A549 (cell line): ENCODE data around the gene NEUROD4. TPM values are rescaled to one million over a fixed set of nuclear protein-coding genes. Genes with fewer than 3 reads are reported as not detected.

Source experiments
- ATAC-seq, 2 experiments: fragments of 200-7000 bp in 1 of 2; fragments of >200 bp in 1 of 2; cut with Nextera tagmentation in 1 of 2; cut with Tn5 transposase in 1 of 2; 3 replicates each; pipeline versions ENCODE4 v1.8.0 to v1.9.1; 2018 to 2020; ENCODE audit warnings: mild to moderate bottlenecking in 1 of 2, moderate library complexity in 1 of 2
- CTCF ChIA-PET: fragments of 300-600 bp; sonication (Branson Sonifier 250); formaldehyde crosslinking; extraction: SDS; loops from one replicate; lab custom pipeline; 2021; ENCODE audit warnings: antibody characterized with exemption, inconsistent platforms; lab: Yijun Ruan, JAX
- POLR2A ChIA-PET: fragments of 350-600 bp; formaldehyde crosslinking; extraction: SDS; loops from one replicate; lab custom pipeline; 2021; ENCODE audit warnings: antibody characterized with exemption, inconsistent platforms; lab: Yijun Ruan, JAX
- DNase-seq, 2 experiments: peaks; one replicate each; pipeline versions ENCODE4 v3.0.0 to v3.0.0-alpha.2; 2011 to 2016; ENCODE audit warnings: low read depth in 1 of 2, low spot score in 1 of 2
- FAIRE-seq: peaks from 2 replicates; lab custom pipeline; 2011; peaks lifted over from hg19 to GRCh38; lab: Jason Lieb, UNC
- H3K27ac ChIP-seq, 2 experiments: fragments of >200 bp; sonication (Bioruptor Twin); formaldehyde crosslinking; 3 replicates each; pipeline ENCODE4 v1.5.1; 2016 to 2017
- H3K4me1 ChIP-seq: fragments of >200 bp; sonication (Bioruptor Twin); formaldehyde crosslinking; 3 replicates; pipeline ENCODE4 v1.6.1; 2016
- H3K4me2 ChIP-seq: fragments of >200 bp; sonication (Bioruptor Twin); formaldehyde crosslinking; 3 replicates; pipeline ENCODE4 v1.6.1; 2016
- H3K4me3 ChIP-seq: fragments of >200 bp; sonication (Bioruptor Twin); formaldehyde crosslinking; 3 replicates; pipeline ENCODE4 v1.5.1; 2016
- H3K9me3 ChIP-seq: fragments of >200 bp; sonication (Bioruptor Twin); formaldehyde crosslinking; 3 replicates; pipeline ENCODE4 v1.6.1; 2016
- ATOH8 ChIP-seq: fragments of 250-450 bp; sonication (Bioruptor Pico); IDR thresholded peaks from 2 replicates; pipeline ENCODE4 v1.5.0; 2020; ENCODE audit warnings: low read depth, mild to moderate bottlenecking, moderate library complexity
- CBX8 ChIP-seq: fragments of 200-600 bp; sonication (generic); IDR thresholded peaks from 2 replicates; pipeline ENCODE4 v1.6.1; 2016
- CEBPB ChIP-seq, 2 experiments: fragments of >200 bp in 1 of 2; sonication (Bioruptor Twin) in 1 of 2; formaldehyde crosslinking in 1 of 2; IDR thresholded peaks; 2 replicates each; pipeline ENCODE4 v1.6.1; 2012 to 2016
- CHD2 ChIP-seq: fragments of 150-350 bp; IDR thresholded peaks from 2 replicates; pipeline ENCODE4 v1.6.1; 2014; ENCODE audit warnings: low read length; ENCODE audit not compliant: partially characterized antibody
- EHMT2 ChIP-seq: fragments of 200-600 bp; sonication (generic); IDR thresholded peaks from 2 replicates; pipeline ENCODE4 v1.6.1; 2016; ENCODE audit warnings: antibody characterized with exemption, low read depth, mild to moderate bottlenecking, moderate library complexity
- ELK1 ChIP-seq: fragments of 150-350 bp; IDR thresholded peaks from 2 replicates; pipeline ENCODE4 v1.6.1; 2014; ENCODE audit warnings: low read depth, mild to moderate bottlenecking, low read length
- ESRRA ChIP-seq: fragments of 150-350 bp; IDR thresholded peaks from 2 replicates; pipeline ENCODE4 v1.6.1; 2014; ENCODE audit warnings: mild to moderate bottlenecking, low read length, borderline replicate concordance
- FOSB ChIP-seq: fragments of 250-450 bp; sonication (Bioruptor Pico); IDR thresholded peaks from 2 replicates; pipeline ENCODE4 v1.5.0; 2020; ENCODE audit warnings: mild to moderate bottlenecking, moderate library complexity
- HMGXB4 ChIP-seq: fragments of 250-450 bp; sonication (Bioruptor Pico); IDR thresholded peaks from 2 replicates; pipeline ENCODE4 v1.5.0; 2021; ENCODE audit warnings: mild to moderate bottlenecking, moderate library complexity, borderline replicate concordance
- HOXA7 ChIP-seq: fragments of 250-450 bp; sonication (Bioruptor Pico); IDR thresholded peaks from 2 replicates; pipeline ENCODE4 v1.5.0; 2020; ENCODE audit warnings: mild to moderate bottlenecking, moderate library complexity
- JUN ChIP-seq, 2 experiments: fragments of >200 bp; sonication (Bioruptor Twin); formaldehyde crosslinking; IDR thresholded peaks; 2 replicates in 1 of 2; 3 replicates in 1 of 2; pipeline ENCODE4 v1.6.1; 2016 to 2017
- JUNB ChIP-seq: fragments of >200 bp; sonication (Bioruptor Twin); formaldehyde crosslinking; IDR thresholded peaks from 2 replicates; pipeline ENCODE4 v1.6.1; 2016
- KDM1A ChIP-seq: fragments of 200-600 bp; sonication (generic); IDR thresholded peaks from 2 replicates; pipeline ENCODE4 v1.6.1; 2016; ENCODE audit warnings: low read depth, mild to moderate bottlenecking
- MAFK ChIP-seq: fragments of 450-650 bp; IDR thresholded peaks from 2 replicates; pipeline ENCODE4 v1.6.1; 2014; ENCODE audit not compliant: partially characterized antibody
- MAX ChIP-seq: IDR thresholded peaks from 2 replicates; pipeline ENCODE4 v1.6.1; 2012
- MAZ ChIP-seq: fragments of 150-350 bp; IDR thresholded peaks from 2 replicates; pipeline ENCODE4 v1.6.1; 2014; ENCODE audit warnings: antibody characterized with exemption, low read depth, low read length, borderline replicate concordance
- MYC ChIP-seq: IDR thresholded peaks from 2 replicates; pipeline ENCODE4 v1.6.1; 2012; ENCODE audit warnings: mild to moderate bottlenecking, inconsistent platforms, low read length, improper control_type of control experiment, borderline replicate concordance
- NPAS2 ChIP-seq: fragments of 250-450 bp; sonication (Bioruptor Pico); IDR thresholded peaks from 2 replicates; pipeline ENCODE4 v1.8.0; 2022; ENCODE audit warnings: mild to moderate bottlenecking, moderate library complexity, borderline replicate concordance
- POLR2A ChIP-seq: IDR thresholded peaks from 2 replicates; pipeline ENCODE4 v1.6.1; 2012; ENCODE audit warnings: mild to moderate bottlenecking, low read length
- POLR2AphosphoS2 ChIP-seq: conservative IDR thresholded peaks from 2 replicates; pipeline ENCODE4 v1.6.1; 2012; ENCODE audit warnings: low read length, improper control_type of control experiment, inconsistent platforms
- SMC3 ChIP-seq: fragments of >200 bp; sonication (Bioruptor Twin); formaldehyde crosslinking; IDR thresholded peaks from 3 replicates; pipeline ENCODE4 v1.6.1; 2018; ENCODE audit warnings: inconsistent platforms
- TFCP2L1 ChIP-seq: fragments of 250-450 bp; sonication (Bioruptor Pico); IDR thresholded peaks from 2 replicates; pipeline ENCODE4 v1.5.0; 2021; ENCODE audit warnings: mild to moderate bottlenecking
- TP53 ChIP-seq: fragments of 250-450 bp; sonication (Bioruptor Pico); IDR thresholded peaks from 2 replicates; pipeline ENCODE4 v1.5.0; 2021; ENCODE audit warnings: mild to moderate bottlenecking, moderate library complexity
- USF2 ChIP-seq: fragments of 450-650 bp; IDR thresholded peaks from 2 replicates; pipeline ENCODE4 v1.6.1; 2014; ENCODE audit warnings: antibody characterized with exemption
- ZNF302 ChIP-seq: fragments of 250-450 bp; sonication (Bioruptor Pico); IDR thresholded peaks from 2 replicates; pipeline ENCODE4 v1.9.0; 2021; ENCODE audit warnings: inconsistent platforms, mild to moderate bottlenecking, moderate library complexity
- ZSCAN20 ChIP-seq: fragments of 250-450 bp; sonication (Bioruptor Pico); IDR thresholded peaks from 2 replicates; pipeline ENCODE4 v1.8.0; 2022; ENCODE audit warnings: mild to moderate bottlenecking, moderate library complexity
- WGBS: methylation state at CpG from one replicate; pipeline ENCODE4 v1.1.6; 2017; ENCODE audit errors: missing lambda C conversion rate; 5-methylcytosine and 5-hydroxymethylcytosine counted together
- polyA plus RNA-seq, 4 experiments: library from polyadenylated mRNA; depleted of rRNA in 3 of 4; stranded (reverse); fragments of >200 nt; fragmentation: RNase III in 1 of 4; extraction: RNeasy Plus Mini Kit Qiagen cat#74134 plus additional on column Dnase treatment in 1 of 4; gene quantifications; 2 replicates in 3 of 4; 3 replicates in 1 of 4; pipeline ENCODE4 v1.2.3, GENCODE V29; 2011 to 2017

The NEUROD4 gene
- polyA plus RNA-seq, 2 of the 4 experiments (the other 2 are of a cell fraction), result not detected

GRCh38 chr12:54987611-54988231, 32.1 kb upstream of the NEUROD4 start:
- FAIRE-seq, result no peak
- TF ChIP-seq MAX, result no peak
- TF ChIP-seq SMC3, result no peak
- no peak for TF ChIP-seq ZSCAN20 (CRISPR knock-in tag)
- no peak for TF ChIP-seq POLR2A
- no peak for TF ChIP-seq TP53
- TF ChIP-seq JUNB, result no peak
- no peak for ATAC-seq
- no peaks in the 10 kb centered on the region for H3K9me3 ChIP-seq
- WGBS, result 23% methylated on average over 4 of the region's 4 CpGs
- H3K4me3 ChIP-seq, result no peak overlapping the region
- no peak overlapping the region for H3K27ac ChIP-seq
- no peak overlapping the region for H3K4me2 ChIP-seq
- ChIA-PET CTCF (interaction anchor here (0.6 to 1.7 kb wide), 3 partner anchors 83 to 809 kb away, joined by 3 to 9 read pairs (median 3); no protein-coding TSS in a partner anchor), POLR2A (no interaction called here)
- no peak for DNase-seq
- no peaks in the 10 kb centered on the region for H3K4me1 ChIP-seq

GRCh38 chr12:54988402-54989054, 31.2 kb upstream of the NEUROD4 start:
- ChIA-PET CTCF (interaction anchor here (0.6 kb wide), 1 partner anchor 82 kb away, joined by 3 read pairs; no protein-coding TSS in a partner anchor), POLR2A (no interaction called here)
- H3K4me3 ChIP-seq, result no peak overlapping the region
- no peak for FAIRE-seq
- TF ChIP-seq CHD2 (no peak), HMGXB4 (CRISPR knock-in tag) (no peak), MAZ (no peak), ESRRA (no peak), USF2 (no peak), EHMT2 (no peak), POLR2AphosphoS2 (no peak), CBX8 (no peak), TFCP2L1 (CRISPR knock-in tag) (no peak), HOXA7 (CRISPR knock-in tag) (no peak), MAFK (no peak), CEBPB (IDR thresholded peaks at IDR 0.05) (no peak), ELK1 (no peak), NPAS2 (CRISPR knock-in tag) (no peak), ATOH8 (CRISPR knock-in tag) (no peak), KDM1A (no peak), FOSB (CRISPR knock-in tag) (no peak), MYC (no peak), ZNF302 (CRISPR knock-in tag) (no peak), JUN (IDR thresholded peaks at IDR 0.05) (no peak)
- whole genome bisulfite sequencing, result 5% methylated on average over 1 of the region's 1 CpG
- DNase-seq, result no peak
- H3K9me3 ChIP-seq, result no peaks in the 10 kb centered on the region
- H3K4me1 ChIP-seq, result no peaks in the 10 kb centered on the region
- H3K27ac ChIP-seq, result no peak overlapping the region
- no peak overlapping the region for H3K4me2 ChIP-seq
- no peak for ATAC-seq
